AG04449 (cell line): ENCODE results near the gene RHEBL1.

ENCODE experiments used
- CTCF ChIA-PET: fragments of 350-600 bp; formaldehyde crosslinking; extraction: SDS; loops from one replicate; lab custom pipeline; 2021; ENCODE audit warnings: antibody characterized with exemption; lab: Yijun Ruan, JAX
- POLR2A ChIA-PET: fragments of 400-600, 350-600 bp; formaldehyde crosslinking; extraction: SDS; loops from one replicate; lab custom pipeline; 2020; ENCODE audit warnings: antibody characterized with exemption, inconsistent platforms; lab: Yijun Ruan, JAX
- DNase-seq: peaks from one replicate; pipeline ENCODE4 v3.0.0-alpha.2; 2010; ENCODE audit warnings: low read depth, low spot score
- H3K4me3 ChIP-seq: 2 replicates; pipeline ENCODE4 v1.5.1; 2011; ENCODE audit warnings: low read depth, mild to moderate bottlenecking, control low read depth, low read length
- TF ChIP-seq, protein P1 (sequence below): IDR thresholded peaks from one replicate; pipeline ENCODE4 v1.5.1; 2011; ENCODE audit warnings: mild to moderate bottlenecking, moderate library complexity, low read length, control low read depth, inconsistent platforms; ENCODE audit not compliant: insufficient read depth; ENCODE audit errors: missing control alignments

Gene RHEBL1

DNA sequence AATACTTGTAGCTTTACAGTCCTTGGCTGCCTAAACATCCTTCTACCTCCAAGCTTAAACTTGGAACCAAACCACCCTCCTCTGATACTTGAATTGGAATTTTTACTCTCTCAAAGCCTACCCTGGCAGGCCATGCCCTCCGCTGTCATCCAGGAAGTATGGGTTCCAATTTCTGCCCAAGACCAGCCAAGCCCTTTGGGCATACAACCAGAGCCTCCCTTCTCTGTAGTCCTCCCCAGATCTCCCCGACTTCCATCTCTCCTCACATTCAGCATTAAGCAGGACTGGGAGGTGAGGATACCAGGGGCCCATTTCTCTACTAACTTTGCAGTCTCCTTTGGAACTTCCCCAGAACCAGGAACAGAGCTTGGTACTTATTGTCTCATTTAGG, 25.2 kb upstream of the RHEBL1 start:
- POLR2A ChIA-PET = interaction anchor here (0.8 to 5.8 kb wide), 2 partner anchors 36 to 38 kb away, joined by 4 to 20 read pairs; partner anchors contain the start of gene TUBA1B
- H3K4me3 ChIP-seq = no peak overlapping the region

DNA sequence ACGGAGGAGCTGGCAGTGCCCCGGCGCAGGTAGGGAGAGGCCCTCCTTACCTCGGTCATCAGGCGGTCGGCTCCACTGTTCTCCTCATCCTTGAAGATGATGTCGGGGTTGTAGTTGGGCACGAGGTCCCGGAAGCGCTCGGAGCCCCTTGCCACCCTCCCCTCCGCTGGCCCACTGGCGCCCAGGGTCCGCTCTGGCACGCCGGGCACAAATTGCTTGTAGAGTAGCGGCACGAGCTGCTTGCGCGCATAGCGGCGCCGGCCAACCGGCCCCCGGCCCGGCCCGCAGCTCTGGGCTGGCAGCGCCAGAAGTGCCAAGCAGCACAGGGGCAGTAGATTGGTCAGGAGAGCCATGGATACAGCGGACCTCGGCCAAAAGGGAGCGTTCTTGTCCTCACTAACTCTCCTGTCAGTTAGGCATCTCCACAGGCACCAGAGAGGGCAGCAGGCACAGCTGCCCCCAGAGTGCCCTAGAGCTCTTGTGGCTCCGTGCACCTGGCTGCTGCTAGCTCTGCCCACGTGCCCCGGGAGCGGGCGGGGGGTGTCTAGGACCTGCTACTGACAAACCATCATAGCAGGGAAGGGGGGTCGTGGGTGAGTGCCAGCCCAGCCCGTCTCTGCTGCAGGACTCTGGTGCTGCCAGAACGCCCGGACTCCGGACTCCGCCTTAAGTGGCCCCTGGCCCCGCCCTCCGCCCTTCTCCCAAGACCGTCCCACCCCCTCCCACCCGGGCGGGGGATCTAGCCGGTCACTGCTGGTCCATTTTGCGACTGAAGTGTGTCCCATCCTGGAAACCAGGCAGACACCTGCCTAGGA, 24.6 kb upstream of the RHEBL1 start, which contains the start of gene DHH:
DHH (minus strand) TSS at position 642 of the 815 bp plus-strand sequence; CDS start at position 353, 289 bp downstream.
- H3K4me3 ChIP-seq = peak within 1 kb of the TSS; percentile 12
- TF ChIP-seq, protein P1, sequence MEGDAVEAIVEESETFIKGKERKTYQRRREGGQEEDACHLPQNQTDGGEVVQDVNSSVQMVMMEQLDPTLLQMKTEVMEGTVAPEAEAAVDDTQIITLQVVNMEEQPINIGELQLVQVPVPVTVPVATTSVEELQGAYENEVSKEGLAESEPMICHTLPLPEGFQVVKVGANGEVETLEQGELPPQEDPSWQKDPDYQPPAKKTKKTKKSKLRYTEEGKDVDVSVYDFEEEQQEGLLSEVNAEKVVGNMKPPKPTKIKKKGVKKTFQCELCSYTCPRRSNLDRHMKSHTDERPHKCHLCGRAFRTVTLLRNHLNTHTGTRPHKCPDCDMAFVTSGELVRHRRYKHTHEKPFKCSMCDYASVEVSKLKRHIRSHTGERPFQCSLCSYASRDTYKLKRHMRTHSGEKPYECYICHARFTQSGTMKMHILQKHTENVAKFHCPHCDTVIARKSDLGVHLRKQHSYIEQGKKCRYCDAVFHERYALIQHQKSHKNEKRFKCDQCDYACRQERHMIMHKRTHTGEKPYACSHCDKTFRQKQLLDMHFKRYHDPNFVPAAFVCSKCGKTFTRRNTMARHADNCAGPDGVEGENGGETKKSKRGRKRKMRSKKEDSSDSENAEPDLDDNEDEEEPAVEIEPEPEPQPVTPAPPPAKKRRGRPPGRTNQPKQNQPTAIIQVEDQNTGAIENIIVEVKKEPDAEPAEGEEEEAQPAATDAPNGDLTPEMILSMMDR = no peak
- ChIA-PET CTCF (interaction anchor here (0.9 to 21.3 kb wide), 11 partner anchors 11 to 141 kb away, joined by 3 to 430 read pairs (median 9); partner anchors contain the start of genes LMBR1L and TUBA1B), POLR2A (interaction anchor here (5.8 kb wide), 1 partner anchor 36 kb away, joined by 20 read pairs; the partner anchor contains the start of gene TUBA1B)
- no peak for DNase-seq

More for the DNA sequence above, 25.2 kb upstream of the RHEBL1 start:
- no peak for DNase-seq
- TF ChIP-seq, protein P1 = no peak
- CTCF ChIA-PET = interaction anchor here (1.2 to 21.3 kb wide), 9 partner anchors 11 to 139 kb away, joined by 3 to 430 read pairs (median 9); partner anchors contain the start of genes LMBR1L and TUBA1B

DNA sequence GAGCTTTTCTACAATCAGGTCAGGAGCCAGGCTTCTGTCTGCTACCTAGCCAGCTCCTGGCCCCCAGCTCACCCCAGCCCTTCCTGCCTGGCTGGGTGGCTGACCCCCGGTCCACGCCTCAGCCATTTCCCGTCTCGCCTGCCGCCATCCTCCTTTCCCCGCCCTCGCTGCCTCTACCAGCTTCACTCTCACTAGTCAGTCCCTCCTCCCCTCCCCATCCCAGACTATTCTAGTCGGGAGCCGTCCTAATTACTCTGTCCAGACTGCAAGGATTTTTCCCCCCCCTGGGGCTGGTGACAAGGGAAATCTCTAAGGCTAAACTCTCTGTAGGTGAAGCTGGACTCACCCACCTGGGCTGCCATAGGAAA, 24.0 kb upstream of the RHEBL1 start:
- H3K4me3 ChIP-seq = peak overlapping the region; percentile 12; the same call in 1 of the 2 replicates
- ChIA-PET POLR2A (interaction anchor here (0.6 to 5.8 kb wide), 2 partner anchors 16 to 37 kb away, joined by 5 to 20 read pairs; partner anchors contain the start of gene TUBA1B), CTCF (interaction anchor here (0.9 to 21.3 kb wide), 11 partner anchors 10 to 141 kb away, joined by 3 to 430 read pairs (median 8); partner anchors contain the start of genes LMBR1L and TUBA1B)
- DNase-seq = no peak
- TF ChIP-seq, protein P1 = no peak

DNA sequence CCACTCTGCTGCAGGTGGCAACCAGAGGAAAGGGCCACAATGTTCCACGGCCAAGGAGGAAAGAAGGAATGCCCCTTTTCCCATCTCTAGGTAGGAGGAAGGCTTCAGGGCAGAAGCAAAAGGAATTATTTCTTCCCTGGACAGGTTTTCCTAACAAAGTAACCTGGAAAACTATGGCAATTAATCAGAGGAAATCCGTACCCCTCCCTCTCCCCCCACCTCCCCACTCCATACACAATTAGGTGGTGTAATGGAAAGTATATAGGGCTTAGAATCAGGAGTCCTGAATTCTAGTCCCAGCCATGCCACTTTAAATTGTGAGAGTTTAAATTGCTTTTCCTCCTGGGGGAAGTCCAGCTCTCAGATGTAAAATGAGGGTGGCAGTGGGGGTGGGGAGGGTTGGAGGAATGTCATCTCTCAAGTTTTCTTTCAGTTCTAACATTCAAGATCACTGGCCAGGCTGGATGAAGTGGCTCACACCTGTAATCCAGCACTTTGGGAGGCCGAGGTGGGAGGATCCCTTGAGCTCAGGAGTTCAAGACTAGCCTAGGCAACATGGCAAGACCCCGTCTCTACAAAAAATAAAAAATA, 23.1 kb upstream of the RHEBL1 start:
- H3K4me3 ChIP-seq = no peak overlapping the region
- ChIA-PET POLR2A (interaction anchor here (5.8 kb wide), 1 partner anchor 38 kb away, joined by 20 read pairs; the partner anchor contains the start of gene TUBA1B), CTCF (interaction anchor here (0.7 to 21.3 kb wide), 15 partner anchors 7 to 125 kb away, joined by 3 to 430 read pairs (median 9); partner anchors contain the start of genes LMBR1L, RHEBL1 and TUBA1B)
- no peak for DNase-seq
- TF ChIP-seq, protein P1 = no peak

DNA sequence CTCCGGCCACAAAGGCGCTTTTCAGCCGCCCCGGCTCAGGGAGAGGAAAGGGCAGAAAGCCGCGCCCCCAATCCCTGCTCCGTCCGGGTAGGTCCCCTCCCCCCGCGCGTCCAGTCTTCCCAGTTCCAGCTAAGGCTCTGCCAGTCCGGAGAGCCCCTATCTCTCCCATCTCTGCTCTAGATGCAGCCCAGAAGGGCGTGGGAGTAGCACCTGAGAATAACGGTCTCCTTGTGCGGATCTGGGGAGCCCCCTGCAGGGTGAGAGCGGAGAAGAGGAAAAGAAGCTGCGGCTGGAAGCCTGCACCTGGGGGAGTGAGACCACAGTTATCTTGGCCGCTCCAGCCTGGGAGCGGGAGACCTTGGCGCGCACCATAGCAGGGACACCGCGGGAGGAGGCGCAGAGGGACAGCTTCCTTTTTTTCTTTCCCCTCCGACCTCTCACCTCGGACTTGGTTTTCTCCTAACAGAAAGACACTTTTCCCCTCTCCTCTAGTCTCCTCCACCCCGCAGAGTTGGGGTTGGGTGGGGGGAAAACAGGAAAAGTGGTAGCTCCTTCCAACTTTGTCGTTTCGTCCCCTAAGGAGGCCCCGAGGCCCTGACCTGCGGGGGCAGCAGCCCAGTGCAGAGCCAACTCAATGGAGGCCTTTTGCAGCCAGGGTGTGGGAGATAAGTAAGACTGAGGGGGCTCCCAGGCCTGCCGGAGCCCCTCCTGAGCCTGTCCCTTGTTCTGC, 22.5 kb upstream of the RHEBL1 start:
- H3K4me3 ChIP-seq = peak overlapping the region; percentile 41
- CTCF ChIA-PET = interaction anchor here (0.7 to 21.3 kb wide), 14 partner anchors 8 to 141 kb away, joined by 3 to 430 read pairs (median 8); partner anchors contain the start of genes LMBR1L and RHEBL1
- POLR2A ChIA-PET = interaction anchor here (5.8 kb wide), 1 partner anchor 38 kb away, joined by 20 read pairs; the partner anchor contains the start of gene TUBA1B
- no peak for DNase-seq
- TF ChIP-seq, protein P1 = peak; percentile 40
